Neural progenitor cell (in vitro differentiated cells): ENCODE results near the gene RAPGEF6. TPM values are rescaled to one million over a fixed set of nuclear protein-coding genes. Genes with fewer than 3 reads are reported as not detected.
"Not testable (repeated sequence)": the region's sequence is repeated elsewhere in the genome, so short reads cannot be mapped to it uniquely, and the experiment has no call there.

Source experiments
- DNase-seq: peaks from one replicate; pipeline ENCODE4 v3.0.0-alpha.2; 2016; ENCODE audit warnings: low spot score
- H2AFZ ChIP-seq: fragments of 200-600 bp; sonication (generic); replicated peaks from 2 replicates; pipeline ENCODE4 v1.6.1; 2016; ENCODE audit warnings: antibody characterized with exemption
- H3F3A ChIP-seq: fragments of 200-600 bp; sonication (generic); 2 replicates; pipeline ENCODE4 v1.6.1; 2016; ENCODE audit warnings: antibody characterized with exemption, low read depth
- H3K27ac ChIP-seq: fragments of 200-600 bp; sonication (generic); 2 replicates; pipeline ENCODE4 v1.5.1; 2016; ENCODE audit warnings: mild to moderate bottlenecking
- H3K27me3 ChIP-seq: fragments of 200-600 bp; sonication (generic); 2 replicates; pipeline ENCODE4 v1.6.1; 2016; ENCODE audit warnings: mild to moderate bottlenecking, moderate library complexity
- H3K36me3 ChIP-seq: fragments of 200-600 bp; sonication (generic); 2 replicates; pipeline ENCODE4 v1.5.1; 2016
- H3K4me1 ChIP-seq: fragments of 200-600 bp; sonication (generic); 2 replicates; pipeline ENCODE4 v1.6.1; 2016; ENCODE audit warnings: mixed run types
- H3K4me2 ChIP-seq: fragments of 200-600 bp; sonication (generic); 2 replicates; pipeline ENCODE4 v1.6.1; 2016
- H3K4me3 ChIP-seq: fragments of 200-600 bp; sonication (generic); 2 replicates; pipeline ENCODE4 v1.5.1; 2016
- H3K79me2 ChIP-seq: fragments of 200-600 bp; sonication (generic); 2 replicates; pipeline ENCODE4 v1.6.1; 2016; ENCODE audit warnings: low read depth
- H3K9ac ChIP-seq: fragments of 200-600 bp; sonication (generic); 2 replicates; pipeline ENCODE4 v1.6.1; 2016
- H3K9me3 ChIP-seq: fragments of 200-600 bp; sonication (generic); 2 replicates; pipeline ENCODE4 v1.5.1; 2016; ENCODE audit warnings: low read depth
- H4K20me1 ChIP-seq: fragments of 200-600 bp; sonication (generic); 2 replicates; pipeline ENCODE4 v1.6.1; 2016; ENCODE audit warnings: low read depth
- H3K27ac Mint-ChIP-seq: 3 replicates; pipeline ENCODE4 v1.8.0; 2021; ENCODE audit warnings: mixed read lengths
- H3K27me3 Mint-ChIP-seq: 2 replicates; pipeline ENCODE4 v1.8.0; 2022; ENCODE audit warnings: low read depth, mild to moderate bottlenecking, inconsistent platforms, moderate library complexity, mixed read lengths; ENCODE audit not compliant: insufficient read depth
- H3K36me3 Mint-ChIP-seq: 3 replicates; pipeline ENCODE4 v1.8.0; 2021; ENCODE audit warnings: mixed read lengths
- H3K4me1 Mint-ChIP-seq: 3 replicates; pipeline ENCODE4 v1.8.0; 2021; ENCODE audit warnings: mixed read lengths
- H3K4me3 Mint-ChIP-seq: 3 replicates; pipeline ENCODE4 v1.8.0; 2021; ENCODE audit warnings: mild to moderate bottlenecking, moderate library complexity, mixed read lengths
- H3K9me3 Mint-ChIP-seq: 3 replicates; pipeline ENCODE4 v1.8.0; 2020; ENCODE audit warnings: mixed read lengths
- EZH2 ChIP-seq: fragments of 200-600 bp; sonication (generic); IDR thresholded peaks from 2 replicates; pipeline ENCODE4 v1.6.1; 2017; ENCODE audit warnings: antibody characterized with exemption, mild to moderate bottlenecking, moderate library complexity
- EZH2phosphoT487 ChIP-seq: fragments of 200-600 bp; sonication (generic); IDR thresholded peaks from 2 replicates; pipeline ENCODE4 v1.6.1; 2017; ENCODE audit warnings: antibody characterized with exemption
- total RNA-seq: library from RNA; depleted of rRNA; stranded (reverse); fragments of >200 nt; gene quantifications from 2 replicates; pipeline ENCODE4 v1.2.3, GENCODE V29; 2015; ENCODE audit warnings: low replicate concordance
- TF ChIP-seq, protein P1 (sequence below): fragments of 200-600 bp; sonication (generic); IDR thresholded peaks from 2 replicates; pipeline ENCODE4 v1.5.1; 2017; ENCODE audit warnings: antibody characterized with exemption, mild to moderate bottlenecking

The RAPGEF6 gene
- total RNA-seq, 1 donor from 2014 or later = 18.1 TPM

DNA sequence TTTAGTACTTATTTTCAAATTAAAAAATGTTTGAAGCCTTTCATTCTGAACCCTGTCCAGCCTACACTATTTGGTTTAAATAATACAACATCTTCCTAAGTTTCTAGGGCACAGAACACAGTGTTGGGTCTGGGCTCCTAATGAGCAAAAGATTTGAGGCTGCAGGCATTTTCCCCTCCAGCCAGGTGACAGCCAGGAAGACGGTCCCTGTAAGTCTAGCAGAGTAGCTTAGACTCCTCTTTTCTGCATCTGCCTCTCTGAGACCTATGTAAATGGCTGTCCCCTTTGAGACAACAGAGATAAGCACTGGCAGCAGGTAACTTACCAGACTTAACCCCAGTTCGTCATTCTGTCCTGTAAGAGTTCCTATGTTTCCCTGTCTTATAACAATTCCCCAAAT is 229.4 kb downstream of the RAPGEF6 start:
- Histone ChIP-seq H3K4me1 (no peaks in the 10 kb centered on the region), H4K20me1 (no peaks in the 10 kb centered on the region), H3K9ac (no peak overlapping the region), H3K36me3 (no peaks in the 10 kb centered on the region), H3K27ac (no peak overlapping the region), H3K4me3 (no peak overlapping the region), H3K27me3 (no peaks in the 10 kb centered on the region), H3K9me3 (no peaks in the 10 kb centered on the region), H3F3A (no peaks in the 10 kb centered on the region), H3K4me2 (no peak overlapping the region), H3K79me2 (no peaks in the 10 kb centered on the region), H2AFZ (no peak overlapping the region)
- Mint-ChIP-seq H3K27ac (no peak overlapping the region), H3K27me3 (peaks cover 2% of the 10 kb centered on the region), H3K4me3 (no peak overlapping the region), H3K4me1 (no peaks in the 10 kb centered on the region), H3K36me3 (peaks cover 45% of the 10 kb centered on the region), H3K9me3 (peaks cover 23% of the 10 kb centered on the region)
- no peak for TF ChIP-seq EZH2phosphoT487
- no peak for DNase-seq

DNA sequence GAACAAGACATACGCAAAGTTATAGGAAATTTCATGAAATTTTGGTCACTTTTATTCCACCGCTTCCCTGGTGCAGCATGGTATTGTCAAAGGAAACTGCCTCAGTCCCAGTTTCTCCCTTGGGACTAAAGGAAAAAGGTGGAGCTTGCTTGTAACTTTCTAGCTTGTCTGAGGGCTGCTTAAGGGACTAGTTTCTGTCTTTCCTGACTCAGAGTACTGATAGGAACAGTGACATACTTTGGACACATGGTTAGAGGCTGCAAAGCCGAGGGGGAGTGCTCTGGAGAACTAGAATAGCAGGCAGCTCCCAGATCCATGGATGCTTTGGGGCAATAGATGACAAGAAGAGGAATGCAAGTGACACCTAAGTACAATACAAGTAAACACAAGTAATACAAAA is 234.4 kb downstream of the RAPGEF6 start:
- H3K27me3 ChIP-seq = no peaks in the 10 kb centered on the region
- H3K4me2 ChIP-seq = no peak overlapping the region
- H3K36me3 ChIP-seq = no peaks in the 10 kb centered on the region
- H3K27ac ChIP-seq = no peak overlapping the region
- H3K9ac ChIP-seq = no peak overlapping the region
- no peaks in the 10 kb centered on the region for H3K9me3 ChIP-seq
- Mint-ChIP-seq H3K36me3 (peaks cover 52% of the 10 kb centered on the region), H3K4me1 (no peaks in the 10 kb centered on the region), H3K4me3 (no peak overlapping the region), H3K27ac (no peak overlapping the region), H3K27me3 (peaks cover 2% of the 10 kb centered on the region), H3K9me3 (peaks cover 20% of the 10 kb centered on the region)
- H3K4me1 ChIP-seq = no peaks in the 10 kb centered on the region
- H3F3A ChIP-seq = no peaks in the 10 kb centered on the region
- no peaks in the 10 kb centered on the region for H3K79me2 ChIP-seq
- no peak overlapping the region for H3K4me3 ChIP-seq
- TF ChIP-seq EZH2phosphoT487 = no peak
- no peak for TF ChIP-seq EZH2
- TF ChIP-seq, protein P1, sequence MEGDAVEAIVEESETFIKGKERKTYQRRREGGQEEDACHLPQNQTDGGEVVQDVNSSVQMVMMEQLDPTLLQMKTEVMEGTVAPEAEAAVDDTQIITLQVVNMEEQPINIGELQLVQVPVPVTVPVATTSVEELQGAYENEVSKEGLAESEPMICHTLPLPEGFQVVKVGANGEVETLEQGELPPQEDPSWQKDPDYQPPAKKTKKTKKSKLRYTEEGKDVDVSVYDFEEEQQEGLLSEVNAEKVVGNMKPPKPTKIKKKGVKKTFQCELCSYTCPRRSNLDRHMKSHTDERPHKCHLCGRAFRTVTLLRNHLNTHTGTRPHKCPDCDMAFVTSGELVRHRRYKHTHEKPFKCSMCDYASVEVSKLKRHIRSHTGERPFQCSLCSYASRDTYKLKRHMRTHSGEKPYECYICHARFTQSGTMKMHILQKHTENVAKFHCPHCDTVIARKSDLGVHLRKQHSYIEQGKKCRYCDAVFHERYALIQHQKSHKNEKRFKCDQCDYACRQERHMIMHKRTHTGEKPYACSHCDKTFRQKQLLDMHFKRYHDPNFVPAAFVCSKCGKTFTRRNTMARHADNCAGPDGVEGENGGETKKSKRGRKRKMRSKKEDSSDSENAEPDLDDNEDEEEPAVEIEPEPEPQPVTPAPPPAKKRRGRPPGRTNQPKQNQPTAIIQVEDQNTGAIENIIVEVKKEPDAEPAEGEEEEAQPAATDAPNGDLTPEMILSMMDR = no peak
- DNase-seq = no peak
- H4K20me1 ChIP-seq = no peaks in the 10 kb centered on the region
- no peak overlapping the region for H2AFZ ChIP-seq

DNA sequence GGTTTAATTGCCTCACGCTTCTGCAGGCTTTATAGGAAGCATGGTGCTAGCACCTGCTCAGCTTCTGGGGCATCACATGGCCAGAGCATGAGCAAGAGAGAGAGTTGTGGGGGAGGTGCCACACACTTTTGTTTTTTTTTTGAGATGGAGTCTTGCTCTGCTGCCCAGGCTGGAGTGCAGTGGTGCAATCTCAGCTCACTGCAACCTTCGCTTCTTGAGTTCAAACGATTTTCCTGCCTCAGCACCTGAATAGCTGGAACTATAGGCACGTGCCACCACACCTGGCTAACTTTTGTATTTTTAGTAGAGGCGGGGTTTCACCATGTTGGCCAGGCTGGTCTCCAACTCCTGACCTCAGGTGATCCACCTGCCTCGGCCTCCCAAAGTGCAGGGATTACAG is 236.0 kb downstream of the RAPGEF6 start:
- not testable (repeated sequence) for H3K27me3 ChIP-seq, H3K36me3 ChIP-seq

DNA sequence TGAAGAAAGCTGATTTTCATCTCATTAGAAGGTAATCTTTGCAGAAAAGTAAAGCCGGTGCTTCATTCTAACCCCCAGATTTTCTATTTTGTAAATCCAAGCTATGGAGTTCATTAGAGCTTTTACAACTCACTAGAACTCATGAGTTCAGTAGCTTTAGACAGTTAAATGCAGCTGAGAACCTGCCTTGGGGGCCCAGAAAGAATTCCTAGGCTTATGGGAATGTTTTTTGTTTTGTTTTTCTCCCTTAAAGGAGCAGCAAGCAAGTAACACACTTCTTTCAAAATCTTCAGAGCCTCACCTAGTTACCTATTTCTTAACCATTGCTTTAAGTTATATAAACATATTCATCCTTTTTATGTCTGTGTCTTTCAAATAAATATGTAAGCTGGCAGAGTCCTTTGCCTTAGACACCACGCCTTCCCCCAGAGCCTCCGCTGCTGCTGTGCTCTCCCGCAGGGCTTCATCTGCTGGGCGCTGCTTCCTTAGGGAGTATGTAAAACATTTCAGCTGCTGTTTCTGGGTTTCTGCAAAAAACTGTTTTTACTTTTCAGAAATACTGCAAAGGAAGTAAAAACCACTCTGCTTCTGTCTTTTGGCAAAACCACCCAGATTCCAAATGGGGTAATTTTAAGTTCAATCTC is 238.3 kb downstream of the RAPGEF6 start:
- Mint-ChIP-seq H3K4me3 (no peak overlapping the region), H3K27ac (no peak overlapping the region), H3K36me3 (peaks cover 56% of the 10 kb centered on the region), H3K4me1 (no peaks in the 10 kb centered on the region), H3K27me3 (peaks cover 2% of the 10 kb centered on the region), H3K9me3 (peaks cover 7% of the 10 kb centered on the region)
- no peaks in the 10 kb centered on the region for H3K36me3 ChIP-seq
- TF ChIP-seq, protein P1 = no peak
- TF ChIP-seq EZH2phosphoT487 = no peak
- TF ChIP-seq EZH2 = no peak
- no peak overlapping the region for H3K4me3 ChIP-seq
- H2AFZ ChIP-seq = no peak overlapping the region
- H3K27me3 ChIP-seq = no peaks in the 10 kb centered on the region
- H3K4me2 ChIP-seq = no peak overlapping the region
- H3K9me3 ChIP-seq = no peaks in the 10 kb centered on the region
- no peaks in the 10 kb centered on the region for H3F3A ChIP-seq
- no peaks in the 10 kb centered on the region for H3K79me2 ChIP-seq
- H3K4me1 ChIP-seq = no peaks in the 10 kb centered on the region
- no peaks in the 10 kb centered on the region for H4K20me1 ChIP-seq
- no peak for DNase-seq
- peak overlapping the region; percentile 27 for H3K27ac ChIP-seq
- H3K9ac ChIP-seq = no peak overlapping the region

More for the DNA sequence above, 236.0 kb downstream of the RAPGEF6 start:
- H4K20me1 ChIP-seq, H3K27me3 Mint-ChIP-seq, H3K4me1 ChIP-seq, H3K27ac ChIP-seq, H3K9me3 ChIP-seq, H3F3A ChIP-seq, H3K4me3 ChIP-seq, DNase-seq, H3K9ac ChIP-seq, H3K4me3 Mint-ChIP-seq, H3K4me2 ChIP-seq, H2AFZ ChIP-seq, H3K79me2 ChIP-seq, H3K4me1 Mint-ChIP-seq, H3K27ac Mint-ChIP-seq: not testable (repeated sequence)
- peaks cover 57% of the 10 kb centered on the region for H3K36me3 Mint-ChIP-seq
- H3K9me3 Mint-ChIP-seq = peaks cover 20% of the 10 kb centered on the region
